SK-N-SH treated with all-trans-retinoic acid at 6 μM for 48 hours (cell line): Measurements from ENCODE around the gene TMA7B.

Experiments
- ATAC-seq: fragments of 200-7000 bp; cut with Tn5 transposase; 3 replicates; pipeline ENCODE4 v1.9.1; 2020; ENCODE audit warnings: mild to moderate bottlenecking, moderate library complexity
- ARNTL ChIP-seq: fragments of 450-650 bp; formaldehyde crosslinking; IDR thresholded peaks from 2 replicates; pipeline ENCODE4 v1.5.0; 2020; ENCODE audit warnings: low read depth, mild to moderate bottlenecking, moderate library complexity, borderline replicate concordance
- BACH2 ChIP-seq: fragments of 250-450 bp; sonication (Bioruptor Pico); IDR thresholded peaks from 2 replicates; pipeline ENCODE4 v1.9.0; 2021; ENCODE audit warnings: mild to moderate bottlenecking, borderline replicate concordance
- CREB5 ChIP-seq: fragments of 250-450 bp; sonication (Bioruptor Pico); IDR thresholded peaks from 2 replicates; pipeline ENCODE4 v1.5.1; 2020; ENCODE audit warnings: low read depth, mild to moderate bottlenecking, moderate library complexity
- CSDC2 ChIP-seq: fragments of 250-450 bp; sonication (Bioruptor Pico); IDR thresholded peaks from 2 replicates; pipeline ENCODE4 v1.5.0; 2020; ENCODE audit warnings: mild to moderate bottlenecking, moderate library complexity
- CSRNP3 ChIP-seq: fragments of 250-450 bp; sonication (Bioruptor Pico); IDR thresholded peaks from 2 replicates; pipeline ENCODE4 v1.5.1; 2021; ENCODE audit warnings: mild to moderate bottlenecking, moderate library complexity
- ESRRG ChIP-seq: fragments of 250-450 bp; sonication (Bioruptor Pico); IDR thresholded peaks from 2 replicates; pipeline ENCODE4 v1.6.1; 2021; ENCODE audit warnings: mild to moderate bottlenecking
- GLIS3 ChIP-seq: fragments of 250-450 bp; sonication (Bioruptor Pico); IDR thresholded peaks from 2 replicates; pipeline ENCODE4 v1.5.0; 2020; ENCODE audit warnings: mild to moderate bottlenecking, moderate library complexity
- OSR1 ChIP-seq: fragments of 250-450 bp; sonication (Bioruptor Pico); IDR thresholded peaks from 2 replicates; pipeline ENCODE4 v1.8.0; 2022; ENCODE audit warnings: moderate library complexity, mild to moderate bottlenecking, inconsistent platforms
- POU6F1 ChIP-seq: fragments of 250-450 bp; sonication (Bioruptor Pico); IDR thresholded peaks from 2 replicates; pipeline ENCODE4 v1.8.0; 2021; ENCODE audit warnings: low read depth, mild to moderate bottlenecking, moderate library complexity, borderline replicate concordance
- RARB ChIP-seq: fragments of 250-450 bp; sonication (Bioruptor Pico); IDR thresholded peaks from 2 replicates; pipeline ENCODE4 v1.8.0; 2021; ENCODE audit warnings: mild to moderate bottlenecking, moderate library complexity
- SNAI2 ChIP-seq: fragments of 250-450 bp; sonication (Bioruptor Pico); IDR thresholded peaks from 2 replicates; pipeline ENCODE4 v1.5.0; 2020; ENCODE audit warnings: mild to moderate bottlenecking, moderate library complexity
- TCF4 ChIP-seq: fragments of 250-450 bp; sonication (Bioruptor Pico); IDR thresholded peaks from 2 replicates; pipeline ENCODE4 v1.8.0; 2021; ENCODE audit warnings: mild to moderate bottlenecking, moderate library complexity, borderline replicate concordance
- TOX ChIP-seq: fragments of 250-450 bp; sonication (Bioruptor Pico); IDR thresholded peaks from 2 replicates; pipeline ENCODE4 v1.8.0; 2021; ENCODE audit warnings: mild to moderate bottlenecking, moderate library complexity, borderline replicate concordance
- TSHZ2 ChIP-seq: fragments of 250-450 bp; sonication (Bioruptor Pico); IDR thresholded peaks from 2 replicates; pipeline ENCODE4 v1.5.0; 2020; ENCODE audit warnings: mild to moderate bottlenecking, moderate library complexity
- ZC3H10 ChIP-seq: fragments of 250-450 bp; sonication (Bioruptor Pico); IDR thresholded peaks from 2 replicates; pipeline ENCODE4 v1.5.1; 2021; ENCODE audit warnings: mild to moderate bottlenecking, moderate library complexity
- ZFP3 ChIP-seq: fragments of 250-450 bp; sonication (Bioruptor Pico); IDR thresholded peaks from 2 replicates; pipeline ENCODE4 v1.5.0; 2020; ENCODE audit warnings: mild to moderate bottlenecking, moderate library complexity
- ZNF565 ChIP-seq: fragments of 450-650 bp; formaldehyde crosslinking; conservative IDR thresholded peaks from 2 replicates; pipeline ENCODE4 v1.5.0; 2020; ENCODE audit warnings: low read depth, mild to moderate bottlenecking, moderate library complexity
- ZNF70 ChIP-seq: fragments of 450-650 bp; formaldehyde crosslinking; IDR thresholded peaks from 2 replicates; pipeline ENCODE4 v1.5.0; 2020; ENCODE audit warnings: mild to moderate bottlenecking, moderate library complexity

TMA7B gene

DNA sequence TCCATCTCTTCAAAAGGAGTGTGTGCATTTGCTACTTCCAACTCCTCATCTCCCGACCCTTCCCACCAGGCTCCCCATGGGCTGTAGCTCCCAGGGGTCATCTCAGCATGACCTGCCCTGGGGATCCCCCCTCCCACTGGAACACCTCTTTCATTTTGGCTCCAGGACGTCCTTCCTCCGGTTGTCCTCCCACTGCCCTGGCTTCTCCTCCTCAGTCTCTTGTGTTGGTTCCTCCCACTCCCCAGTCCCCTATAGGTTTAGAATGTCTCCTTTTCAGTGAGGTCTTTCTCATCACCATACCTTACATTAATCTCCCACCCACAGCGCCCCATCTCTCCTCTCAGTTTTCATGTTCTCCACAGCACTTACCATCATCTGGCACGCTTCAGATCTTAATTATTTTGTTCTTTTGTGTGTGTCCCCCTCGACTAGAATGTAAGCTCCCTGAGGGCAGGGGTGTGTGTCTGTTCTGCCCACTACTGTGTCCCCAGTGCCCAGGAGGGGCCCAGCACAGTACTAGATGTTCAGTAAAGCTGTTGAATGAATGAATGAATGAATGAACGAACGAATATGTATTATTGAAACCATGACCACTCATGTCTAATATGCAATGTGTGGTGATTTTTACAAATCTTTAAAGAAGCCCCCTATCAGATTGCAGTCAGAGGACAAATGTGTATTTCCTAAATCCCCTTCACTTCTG is 2.0 kb upstream of the TMA7B start:
- no peak for ATAC-seq
- no peak for TF ChIP-seq CREB5
- no peak for TF ChIP-seq RARB (CRISPR knock-in tag)
- TF ChIP-seq TOX (CRISPR knock-in tag): no peak
- TF ChIP-seq OSR1 (CRISPR knock-in tag): no peak
- TF ChIP-seq CSRNP3: no peak

DNA sequence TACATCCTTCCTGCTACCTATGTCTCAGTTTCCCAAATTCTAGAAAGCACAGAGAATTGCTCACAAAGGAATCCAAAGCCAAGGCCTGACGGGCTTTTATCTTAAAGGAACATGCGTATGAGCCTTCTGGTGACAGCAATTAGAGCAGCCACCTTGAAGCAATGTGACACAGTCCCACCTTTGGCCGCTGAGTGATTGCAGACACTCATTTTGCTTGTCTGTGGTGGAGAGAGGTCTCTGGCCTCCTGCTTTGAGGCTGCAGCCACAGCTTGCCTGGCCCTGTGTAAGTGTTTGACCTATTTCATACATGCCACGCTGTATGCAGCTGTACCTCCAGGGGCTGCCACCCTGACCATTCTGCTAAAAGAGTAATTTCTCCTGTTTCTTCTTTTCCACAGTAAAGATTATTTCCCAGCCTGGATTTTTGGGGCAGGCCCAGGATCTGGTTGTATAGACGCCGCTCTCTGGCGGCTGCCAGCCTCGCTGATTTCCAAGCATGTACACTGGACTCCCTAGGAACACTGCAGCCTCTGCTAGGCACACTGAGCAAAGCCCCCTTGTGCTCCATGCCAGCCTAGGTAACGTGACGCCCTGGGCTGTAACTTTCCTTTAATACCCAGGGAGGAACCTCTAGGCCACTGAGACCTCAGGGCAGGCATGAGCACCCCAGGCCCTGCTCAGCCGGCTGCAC is 1.1 kb upstream of the TMA7B start:
- no peak; the same call in 2 of the 3 replicates for ATAC-seq
- TF ChIP-seq ARNTL (CRISPR knock-in tag) (no peak), ZC3H10 (no peak), CSDC2 (no peak), ESRRG (CRISPR knock-in tag) (no peak), POU6F1 (CRISPR knock-in tag) (no peak), CREB5 (no peak)
- TF ChIP-seq, all 23 proteins: peak for 0

GRCh38 chr22:39960791-39961746 is 872 bp downstream of the TMA7B start:
- ATAC-seq: peak; percentile 73
- TF ChIP-seq SNAI2 (CRISPR knock-in tag) (no peak), GLIS3 (CRISPR knock-in tag) (no peak), POU6F1 (CRISPR knock-in tag) (no peak), RARB (CRISPR knock-in tag) (no peak), ESRRG (CRISPR knock-in tag) (no peak), ZNF565 (CRISPR knock-in tag) (no peak), TSHZ2 (no peak), CSDC2 (no peak), ZC3H10 (no peak), BACH2 (CRISPR knock-in tag) (no peak), ARNTL (CRISPR knock-in tag) (no peak), ZFP3 (no peak), ZNF70 (CRISPR knock-in tag) (no peak), TCF4 (CRISPR knock-in tag) (no peak)
- TF ChIP-seq, all 23 proteins: peak for 0
